22Rv1 (cell line): ENCODE results near the gene SEMA5A.

Source experiments
- H3K27ac ChIP-seq: fragments of 450-650 bp; 2 replicates; pipeline ENCODE4 v1.5.1; 2017
- ZFX ChIP-seq: fragments of 450-650 bp; IDR thresholded peaks from 2 replicates; pipeline ENCODE4 v1.6.1; 2017; ENCODE audit warnings: antibody characterized with exemption, borderline replicate concordance
- TF ChIP-seq, protein P1 (sequence below): fragments of 450-650 bp; IDR thresholded peaks from 2 replicates; pipeline ENCODE4 v1.5.1; 2017; ENCODE audit warnings: mild to moderate bottlenecking

SEMA5A gene

DNA sequence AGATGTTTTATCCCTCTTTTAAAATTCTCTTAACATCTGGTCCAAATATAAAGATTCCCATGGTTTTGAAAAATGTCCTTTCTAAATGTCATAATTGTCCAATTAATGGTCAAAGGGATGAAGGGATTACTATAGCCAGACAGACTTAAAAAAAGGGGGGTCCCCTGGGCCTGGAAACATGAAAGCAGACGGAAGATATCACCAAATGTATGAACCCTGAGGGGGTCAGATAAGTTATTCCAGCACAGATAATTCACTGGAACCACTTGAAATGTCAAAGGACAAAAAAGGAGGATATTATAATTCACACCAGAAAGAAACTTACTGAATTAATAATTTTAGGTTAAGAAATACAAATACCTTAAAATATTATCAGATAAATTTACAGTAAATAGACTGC lies 155.8 kb downstream of the SEMA5A start:
- TF ChIP-seq ZFX: no peak
- TF ChIP-seq, protein P1, sequence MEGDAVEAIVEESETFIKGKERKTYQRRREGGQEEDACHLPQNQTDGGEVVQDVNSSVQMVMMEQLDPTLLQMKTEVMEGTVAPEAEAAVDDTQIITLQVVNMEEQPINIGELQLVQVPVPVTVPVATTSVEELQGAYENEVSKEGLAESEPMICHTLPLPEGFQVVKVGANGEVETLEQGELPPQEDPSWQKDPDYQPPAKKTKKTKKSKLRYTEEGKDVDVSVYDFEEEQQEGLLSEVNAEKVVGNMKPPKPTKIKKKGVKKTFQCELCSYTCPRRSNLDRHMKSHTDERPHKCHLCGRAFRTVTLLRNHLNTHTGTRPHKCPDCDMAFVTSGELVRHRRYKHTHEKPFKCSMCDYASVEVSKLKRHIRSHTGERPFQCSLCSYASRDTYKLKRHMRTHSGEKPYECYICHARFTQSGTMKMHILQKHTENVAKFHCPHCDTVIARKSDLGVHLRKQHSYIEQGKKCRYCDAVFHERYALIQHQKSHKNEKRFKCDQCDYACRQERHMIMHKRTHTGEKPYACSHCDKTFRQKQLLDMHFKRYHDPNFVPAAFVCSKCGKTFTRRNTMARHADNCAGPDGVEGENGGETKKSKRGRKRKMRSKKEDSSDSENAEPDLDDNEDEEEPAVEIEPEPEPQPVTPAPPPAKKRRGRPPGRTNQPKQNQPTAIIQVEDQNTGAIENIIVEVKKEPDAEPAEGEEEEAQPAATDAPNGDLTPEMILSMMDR: no peak
- H3K27ac ChIP-seq: no peak overlapping the region

DNA sequence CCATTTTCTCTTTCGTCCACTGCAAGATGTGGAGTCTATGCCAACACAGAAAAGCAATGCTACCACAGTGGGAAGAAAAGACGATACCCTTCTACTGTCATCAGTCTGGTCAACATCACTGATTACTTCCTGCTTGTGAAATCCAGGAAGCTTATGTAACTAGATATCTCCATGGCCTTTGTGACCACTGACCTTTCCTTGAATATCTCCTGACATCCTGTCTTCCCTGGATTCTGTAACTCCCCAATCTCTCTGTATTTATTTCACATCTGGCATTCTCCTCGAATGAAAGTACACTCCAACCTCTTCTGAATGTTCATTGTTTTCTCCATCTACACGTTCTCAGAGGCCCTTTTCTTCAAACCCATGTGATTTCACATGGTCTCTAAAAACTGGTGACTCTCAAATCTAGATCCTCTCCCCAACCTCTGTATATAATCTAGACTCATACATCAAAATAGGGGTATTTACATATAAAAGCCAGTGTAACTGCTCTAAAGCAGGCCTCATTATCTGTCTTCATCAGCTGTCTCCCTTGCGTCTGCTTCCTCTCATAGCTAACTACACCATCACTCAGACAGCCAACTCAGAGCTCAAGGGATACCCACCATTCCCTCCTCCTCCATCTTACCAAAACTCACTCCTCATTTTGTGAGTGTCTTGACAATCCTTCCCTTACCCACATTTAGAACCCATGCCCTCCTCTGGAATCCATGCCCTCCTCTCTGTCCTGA lies 156.8 kb downstream of the SEMA5A start:
- no peak for TF ChIP-seq ZFX
- TF ChIP-seq, protein P1: no peak
- H3K27ac ChIP-seq: no peak overlapping the region

DNA sequence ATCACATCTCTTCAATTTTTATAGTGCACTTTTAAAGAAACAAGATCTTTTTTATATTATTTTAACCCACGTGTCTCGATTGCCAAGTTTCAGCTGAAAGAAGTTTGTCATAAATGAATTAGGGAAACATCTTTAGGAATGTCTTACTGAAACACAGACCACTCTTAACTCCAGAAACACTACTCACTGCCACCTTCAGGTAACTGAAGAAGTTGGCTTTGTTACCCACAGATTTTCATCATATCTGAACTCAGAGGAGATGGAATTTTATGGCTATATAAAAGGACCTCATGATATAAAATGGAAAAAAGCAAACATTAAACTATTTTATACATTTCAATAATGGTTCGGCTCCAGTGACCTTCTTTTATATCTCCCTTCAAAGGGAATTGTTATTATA lies 158.0 kb downstream of the SEMA5A start:
- TF ChIP-seq, protein P1: no peak
- no peak for TF ChIP-seq ZFX
- no peak overlapping the region for H3K27ac ChIP-seq

DNA sequence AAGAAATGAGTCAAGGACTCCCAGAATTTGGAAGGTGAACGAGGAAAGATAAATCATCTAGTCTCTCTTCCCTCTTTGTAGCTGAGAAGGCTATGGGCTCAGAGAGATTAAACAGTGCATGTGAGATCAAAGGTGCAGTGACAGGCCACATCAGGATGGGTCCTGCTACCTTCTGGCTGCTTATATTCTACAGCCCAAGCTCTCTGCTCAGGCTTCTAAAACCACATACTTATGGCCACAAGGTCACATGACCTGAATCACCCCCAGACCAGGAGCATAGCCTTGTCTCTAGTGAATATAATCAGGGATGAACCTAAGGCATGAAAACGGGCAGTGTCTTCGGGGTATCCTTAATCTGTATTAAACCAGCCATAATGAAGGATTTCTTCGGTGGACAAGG lies 158.9 kb downstream of the SEMA5A start:
- no peak overlapping the region for H3K27ac ChIP-seq
- TF ChIP-seq, protein P1: no peak
- TF ChIP-seq ZFX: no peak

DNA sequence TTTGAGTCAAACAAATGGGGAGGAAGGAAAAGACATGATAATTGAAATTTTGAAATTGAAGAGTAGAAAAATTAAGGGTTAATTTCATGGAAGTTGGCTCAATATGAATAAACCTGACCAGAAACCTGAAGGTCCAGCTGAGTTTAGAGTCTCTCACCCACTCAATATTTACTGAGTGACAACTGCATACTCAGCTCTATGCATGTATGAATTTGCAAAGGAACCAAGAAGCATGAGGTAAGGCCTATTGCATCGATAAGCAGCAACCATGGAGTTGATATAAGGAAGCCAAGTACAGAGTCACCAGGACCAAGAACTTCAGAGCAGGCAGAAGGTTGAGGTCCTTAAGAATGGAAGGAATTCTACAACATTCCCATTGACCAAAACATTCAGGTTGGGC lies 163.4 kb downstream of the SEMA5A start:
- H3K27ac ChIP-seq: no peak overlapping the region
- TF ChIP-seq, protein P1: no peak
- no peak for TF ChIP-seq ZFX

DNA sequence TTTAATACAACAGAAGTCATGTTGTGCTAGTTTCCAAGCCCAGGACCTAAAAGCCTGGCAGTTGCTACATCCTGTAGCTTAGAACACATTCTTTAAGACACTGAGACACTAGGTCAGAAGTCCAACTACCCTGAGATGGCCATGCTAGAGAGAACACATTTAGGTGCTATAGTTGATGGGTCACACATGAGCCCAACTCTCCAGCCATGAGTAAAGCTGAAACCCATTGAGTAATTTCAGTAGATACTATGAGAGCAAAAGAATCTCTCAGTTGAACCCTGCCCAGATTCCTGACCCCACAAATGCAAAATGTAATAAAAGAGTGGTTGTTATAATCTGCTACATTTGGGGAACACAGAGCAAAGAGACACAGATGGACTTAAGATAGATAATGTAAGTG lies 164.4 kb downstream of the SEMA5A start:
- no peak overlapping the region for H3K27ac ChIP-seq
- no peak for TF ChIP-seq ZFX
- TF ChIP-seq, protein P1: no peak

DNA sequence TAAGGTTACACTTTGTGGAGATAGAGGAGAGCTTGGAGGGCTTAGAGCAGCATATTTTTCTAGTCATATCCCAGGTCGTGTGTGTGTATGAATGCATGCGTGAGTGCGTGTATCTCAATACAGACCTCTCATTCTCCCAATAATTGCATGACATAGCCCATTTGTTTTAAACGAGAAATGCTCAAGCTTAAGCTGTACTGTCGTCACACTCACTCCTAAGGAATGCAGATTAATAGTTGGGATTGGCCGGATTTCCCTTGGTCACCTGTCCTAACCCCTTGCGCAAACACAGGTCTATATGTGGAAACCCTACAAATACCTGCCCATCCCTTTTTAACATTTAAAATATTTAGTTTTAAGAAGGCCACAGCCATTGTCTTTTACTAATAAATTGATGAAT lies 165.8 kb downstream of the SEMA5A start:
- no peak overlapping the region for H3K27ac ChIP-seq
- no peak for TF ChIP-seq ZFX
- TF ChIP-seq, protein P1: no peak
